Measurements from ENCODE around the gene C1QL4. TPM values are rescaled to one million over a fixed set of nuclear protein-coding genes. Genes with fewer than 3 reads are reported as not detected.

The C1QL4 gene
- total and polyA plus RNA-seq, 9 of the 15 experiments (the other 6 are each of a cell fraction or from before 2014, with no cell fraction given), result 0.08 to 2.1 (median 0.31) TPM

DNA sequence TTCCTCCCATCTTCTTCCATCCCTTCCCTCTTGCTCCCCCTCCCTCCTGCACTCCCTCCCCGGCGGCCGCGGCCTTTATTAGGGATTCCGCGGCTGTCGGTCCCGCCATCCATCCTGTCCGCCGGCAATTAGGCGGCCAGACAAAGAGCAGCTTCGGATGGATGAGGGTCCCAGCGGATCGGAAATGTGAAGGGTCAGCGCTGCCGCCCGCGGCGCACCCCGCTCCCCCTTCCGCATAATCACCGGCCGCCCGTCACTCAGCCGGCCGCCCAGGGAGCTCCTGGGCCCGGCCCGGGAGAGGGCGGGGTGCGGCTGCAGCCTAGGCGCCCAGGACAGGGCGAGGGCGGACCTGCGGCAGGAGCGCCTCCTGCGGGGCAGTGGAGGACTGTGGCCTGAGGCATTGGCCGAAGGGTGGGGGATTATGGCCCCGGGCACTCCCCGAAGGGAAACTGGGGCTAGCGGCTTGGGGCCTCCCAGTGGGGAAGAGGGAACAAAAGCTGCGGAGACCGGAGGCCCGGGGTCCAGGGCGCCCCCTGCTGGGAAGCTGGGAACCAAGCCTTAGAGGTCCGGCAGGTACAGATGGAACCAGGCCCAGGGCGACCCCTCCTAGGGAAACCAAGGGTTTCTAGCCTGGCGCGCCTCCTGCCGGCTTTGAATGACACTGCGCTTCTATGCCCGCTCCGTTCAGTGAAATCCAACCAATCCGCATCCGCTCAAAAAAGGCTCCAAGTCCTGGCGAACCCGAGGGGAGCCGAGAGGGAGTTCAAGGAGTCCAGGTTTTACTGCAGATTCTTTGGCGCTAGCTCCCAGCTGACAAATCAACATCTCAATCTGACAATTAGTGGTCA is 5.3 kb upstream of the C1QL4 start (continued):
- TF ChIP-seq SRF (CRISPR knock-in tag; IDR thresholded peaks at IDR 0.05) (peak in 1 of 2 experiments; percentile 69; a peak in 1 of 4 replicates), PCBP1 (IDR thresholded peaks at IDR 0.05; ENCODE audit: low read depth, low read length, poor library complexity, severe bottlenecking) (no peak), SREBF1 (IDR thresholded peaks at IDR 0.05; ENCODE audit: borderline replicate concordance, low read depth, low read length) (no peak), CBFA2T3 (IDR thresholded peaks at IDR 0.05) (no peak), ZNF696 (CRISPR knock-in tag; conservative IDR thresholded peaks at IDR 0.05) (no peak), USF1 (CRISPR knock-in tag; IDR thresholded peaks at IDR 0.05) (no peak), RBM39 (optimal IDR thresholded peaks at IDR 0.05; ENCODE audit: low read depth, low read length) (no peak), RERE (CRISPR knock-in tag; IDR thresholded peaks at IDR 0.05; ENCODE audit: borderline replicate concordance) (no peak)

Data from K562 (cell line).